Cerebellar cortex (tissue), 1 donor: ENCODE results near the gene ALLC.

ENCODE experiments used
- DNase-seq: peaks from one replicate; pipeline ENCODE4 v3.0.0-alpha.2; 2015; ENCODE audit warnings: low spot score

The ALLC gene

GRCh38 chr2:3679180-3679579 lies 21.2 kb downstream of the ALLC start:
- DNase-seq: no peak

DNA sequence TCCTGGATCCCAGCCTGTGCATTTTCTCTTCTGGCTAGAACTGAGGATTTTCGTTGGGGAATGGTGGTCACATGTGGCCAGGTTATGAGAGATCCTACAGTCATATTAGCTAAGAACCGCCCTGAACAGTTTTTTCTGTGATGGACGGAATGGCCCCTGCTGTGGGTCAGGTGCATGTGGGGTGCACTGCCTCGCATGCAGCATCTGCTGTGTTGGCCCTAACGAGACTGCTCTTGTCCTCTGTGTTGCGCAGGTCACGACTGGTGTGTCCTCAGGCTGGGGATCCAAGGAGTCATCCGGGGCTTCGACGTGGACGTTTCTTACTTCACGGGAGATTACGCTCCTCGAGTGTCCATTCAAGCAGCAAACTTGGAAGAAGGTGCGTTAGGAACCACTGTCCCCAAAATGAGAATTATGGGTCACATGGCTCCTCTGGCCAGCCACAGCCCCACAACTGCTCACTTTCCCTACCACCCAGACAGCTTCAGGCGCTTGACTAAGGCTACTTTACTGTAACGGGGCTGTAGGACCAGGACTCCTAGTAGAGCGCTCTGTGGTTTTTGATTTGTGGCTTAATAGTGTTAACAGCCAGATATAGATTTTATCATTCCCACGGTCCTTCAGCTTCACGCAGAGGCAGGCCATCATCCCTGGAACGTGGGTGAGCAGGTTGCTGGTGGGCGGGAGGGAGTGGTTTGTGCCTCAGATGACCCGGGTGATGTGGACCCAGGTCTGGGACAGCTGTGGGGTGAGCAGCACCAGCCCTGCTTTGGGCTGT lies 21.8 kb downstream of the ALLC start:
- no peak for DNase-seq

DNA sequence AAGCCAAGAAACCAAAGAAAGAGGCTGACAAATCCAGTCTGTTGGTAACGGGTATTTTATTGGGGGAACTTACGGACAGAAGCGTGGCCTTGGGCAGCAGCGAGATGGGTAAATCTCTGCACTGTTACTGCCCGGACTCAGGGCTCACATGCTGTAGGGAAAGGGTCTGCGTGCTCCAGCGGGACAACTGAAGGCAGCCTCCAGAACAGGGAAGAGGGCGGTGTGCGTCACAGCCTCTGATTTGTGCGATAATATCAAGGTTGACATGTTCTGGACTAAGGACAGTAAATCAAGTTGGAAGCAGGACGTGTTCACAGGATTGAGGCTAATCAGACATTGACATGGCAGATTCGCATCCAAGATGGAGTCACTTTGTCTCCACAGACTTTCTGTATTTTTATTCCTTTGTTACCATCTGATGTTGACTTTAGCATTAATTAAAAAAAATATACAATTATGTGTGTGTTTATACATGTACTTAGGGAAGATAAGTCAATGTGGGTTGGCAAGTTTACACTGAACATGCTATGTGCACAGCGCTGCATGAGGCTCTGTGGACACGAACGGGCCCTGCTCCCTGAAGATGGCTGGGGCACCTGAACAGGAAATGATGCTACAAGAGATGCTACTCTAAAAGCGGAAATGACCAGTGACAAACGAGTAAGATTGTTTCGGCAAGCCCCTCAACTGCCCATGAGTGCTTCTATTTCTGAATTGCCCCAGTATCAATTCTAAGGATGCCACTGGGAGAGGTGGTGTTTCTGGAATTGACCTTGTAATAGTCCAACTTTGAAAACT lies 22.7 kb downstream of the ALLC start:
- DNase-seq: no peak

GRCh38 chr2:3681625-3682024 lies 23.6 kb downstream of the ALLC start:
- no peak for DNase-seq

GRCh38 chr2:3682811-3683210 lies 24.8 kb downstream of the ALLC start:
- DNase-seq: no peak

GRCh38 chr2:3683748-3684454 lies 25.9 kb downstream of the ALLC start:
- no peak for DNase-seq

DNA sequence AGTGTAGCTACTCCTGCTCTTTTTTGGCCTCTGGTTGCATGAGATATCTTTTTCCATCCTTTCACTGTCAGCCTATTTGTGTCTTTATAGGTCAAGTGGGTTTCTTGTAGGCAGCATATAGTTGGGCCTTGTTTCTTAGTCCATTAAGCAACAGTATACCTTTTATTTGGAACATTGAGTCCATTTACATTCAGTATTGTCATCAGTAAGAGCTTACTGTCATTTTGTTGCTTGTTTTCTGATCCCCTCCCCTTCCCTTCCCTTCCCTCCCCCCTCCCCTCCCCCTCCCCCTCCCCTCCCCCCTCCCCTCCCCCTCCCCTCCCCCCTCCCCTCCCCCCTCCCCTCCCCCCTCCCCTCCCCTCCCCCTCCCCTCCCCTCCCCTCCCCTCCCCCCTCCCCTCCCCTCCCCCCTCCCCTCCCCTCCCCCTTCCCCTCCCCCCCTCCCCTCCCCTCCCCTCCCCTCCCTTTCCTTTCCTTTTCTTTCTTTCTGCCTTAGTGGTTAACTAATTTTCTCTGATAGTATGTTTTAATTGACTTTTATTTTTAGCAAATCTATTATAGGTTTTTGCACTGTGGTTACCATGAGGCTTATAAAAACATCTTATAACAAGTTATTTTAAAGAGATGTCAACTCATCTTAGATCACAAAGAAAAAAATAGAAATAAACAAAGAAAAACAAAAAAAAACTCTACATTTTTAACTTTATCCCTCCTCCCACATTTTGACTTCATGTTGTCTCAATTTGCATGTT lies 32.2 kb downstream of the ALLC start:
- no peak for DNase-seq

- no peak for DNase-seq
These were observed 34.4 kb downstream of the ALLC start for GRCh38 chr2:3692375-3692774.

DNA sequence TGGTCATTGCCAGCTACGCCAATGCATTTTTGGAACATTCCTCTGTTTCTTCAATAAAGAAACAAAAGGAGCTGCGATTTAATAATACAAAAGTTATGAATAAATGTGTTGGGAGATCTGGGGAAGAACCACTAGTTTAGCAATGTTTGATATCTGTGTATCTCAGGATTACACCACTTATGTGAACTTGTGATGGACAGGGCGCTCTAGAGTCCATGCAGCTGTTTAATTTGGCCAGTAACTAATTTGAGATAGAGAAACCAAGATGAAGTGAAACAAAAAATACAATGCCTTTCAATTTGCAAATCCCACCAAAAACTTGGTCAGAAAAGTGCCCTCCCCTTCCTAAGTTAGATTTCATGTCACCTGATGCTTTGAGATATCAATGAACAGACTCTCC lies 38.5 kb downstream of the ALLC start:
- no peak for DNase-seq

- DNase-seq: no peak
These were observed 43.1 kb downstream of the ALLC start for GRCh38 chr2:3701071-3701470.

DNA sequence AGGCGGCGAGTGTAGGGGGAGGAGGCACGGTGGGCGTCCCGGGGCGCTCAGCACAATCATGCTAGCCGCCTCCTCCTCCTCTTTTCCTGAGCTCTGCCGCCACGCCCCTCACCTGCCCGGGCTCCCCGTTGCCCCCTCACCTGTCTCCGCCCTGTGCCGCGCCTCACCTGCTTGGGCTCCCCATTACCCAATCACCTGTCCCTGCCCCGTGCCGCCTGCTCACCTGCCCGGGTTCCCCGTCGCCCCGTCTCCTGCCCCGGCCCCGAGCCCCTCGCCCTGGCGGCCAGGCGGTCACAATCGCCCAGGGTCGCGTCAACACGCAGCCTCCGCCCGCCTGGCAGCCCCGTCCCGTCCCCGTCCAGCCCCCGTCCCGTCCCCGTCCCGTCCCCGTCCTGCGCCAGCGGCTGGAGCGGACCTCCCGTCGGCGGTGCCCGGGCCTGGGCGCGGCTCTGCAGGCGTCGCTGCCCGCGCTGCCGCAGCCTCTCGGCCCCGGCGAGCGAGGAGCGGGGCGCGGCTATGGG lies 45.3 kb downstream of the ALLC start, which contains the start of gene DCDC2C:
Gene DCDC2C, plus strand, starts transcription at position 340 of the 521 bp plus-strand sequence. Its CDS starts 177 bp downstream, at position 517.
- DNase-seq: no peak

- DNase-seq: no peak
These were observed 45.9 kb downstream of the ALLC start for GRCh38 chr2:3703757-3704355.

DNA sequence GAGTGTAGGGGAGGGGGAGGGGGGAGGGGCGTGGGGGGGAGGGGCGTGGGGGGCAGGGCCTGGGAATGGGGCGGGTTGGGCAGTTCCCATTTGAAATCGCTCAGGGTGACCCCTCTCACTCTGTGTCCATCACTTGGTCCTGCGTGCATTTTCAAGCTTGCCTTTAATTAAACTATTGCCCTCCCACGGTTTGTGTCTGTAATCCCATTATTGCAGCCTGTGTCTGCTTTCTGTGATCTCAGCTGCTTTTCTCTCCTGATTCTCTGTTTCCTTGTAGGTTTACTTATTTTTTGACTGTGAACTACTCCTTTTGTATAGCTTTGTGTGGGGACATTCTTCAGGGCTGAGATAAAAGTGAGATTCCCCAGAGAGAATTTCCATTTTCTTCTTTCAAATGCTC lies 46.7 kb downstream of the ALLC start:
- no peak for DNase-seq

- DNase-seq: no peak
These were observed 47.8 kb downstream of the ALLC start for GRCh38 chr2:3705782-3706181.

DNA sequence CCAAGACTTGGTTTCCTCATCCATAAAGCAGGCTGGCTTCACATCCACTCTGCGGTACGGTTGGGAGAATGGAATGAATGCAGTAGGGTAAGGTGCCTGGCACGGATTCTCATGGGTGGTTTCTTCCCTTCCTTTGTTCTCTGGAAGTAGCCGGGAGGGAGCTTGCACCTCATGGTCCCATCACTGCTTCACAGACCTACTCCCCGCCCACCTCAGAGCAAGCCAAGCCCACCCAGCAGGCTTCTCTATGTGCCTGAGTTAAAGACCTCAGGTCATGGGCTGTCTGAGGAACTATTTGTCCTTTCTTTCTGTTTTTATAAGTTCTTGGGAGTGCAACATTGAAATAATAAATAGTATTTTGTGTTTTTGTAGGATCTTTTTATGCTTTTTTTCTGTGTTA lies 48.9 kb downstream of the ALLC start:
- DNase-seq: no peak

GRCh38 chr2:3708576-3708975 lies 50.6 kb downstream of the ALLC start:
- no peak for DNase-seq

- no peak for DNase-seq
These were observed 51.2 kb downstream of the ALLC start for GRCh38 chr2:3709225-3709624.

DNA sequence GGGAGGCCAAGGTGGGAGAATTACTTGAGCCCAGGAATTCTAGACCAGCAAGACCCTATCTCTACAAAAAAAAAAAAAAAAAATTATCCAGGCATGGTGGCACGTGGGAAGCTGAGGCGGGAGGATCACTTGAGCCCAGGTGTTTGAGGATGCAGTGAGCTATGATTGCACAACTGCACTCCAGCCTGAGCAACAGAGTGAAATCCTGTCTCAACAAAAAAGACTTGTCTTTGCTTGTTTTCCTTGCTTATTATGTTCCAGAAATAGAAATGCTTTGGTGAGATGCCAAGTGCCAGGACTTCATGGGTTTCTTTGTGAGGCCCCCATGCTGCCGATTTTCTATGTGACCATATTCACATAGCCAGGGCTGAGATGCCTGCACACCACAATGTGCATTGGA lies 54.4 kb downstream of the ALLC start:
- DNase-seq: no peak

- no peak for DNase-seq
These were observed 55.0 kb downstream of the ALLC start for GRCh38 chr2:3712831-3713503.

DNA sequence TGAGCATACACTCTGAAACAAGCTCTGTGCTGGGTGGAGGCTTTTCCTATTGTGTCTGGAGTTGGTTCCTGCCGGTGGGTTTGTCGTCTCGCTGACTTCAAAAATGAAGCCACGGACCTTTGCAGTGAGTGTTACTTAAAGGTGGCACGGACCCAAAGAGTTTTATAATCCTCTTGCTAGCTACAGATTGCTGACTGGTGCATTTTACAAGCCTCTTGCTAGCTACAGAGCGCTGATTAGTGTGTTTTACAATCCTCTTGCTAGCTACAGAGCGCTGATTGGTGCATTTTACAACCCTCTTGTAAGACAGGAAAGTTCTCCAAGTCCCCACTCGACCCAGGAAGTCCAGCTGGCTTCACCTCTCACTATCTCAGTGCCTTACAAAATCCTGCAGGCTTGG lies 60.7 kb downstream of the ALLC start:
- no peak for DNase-seq

DNA sequence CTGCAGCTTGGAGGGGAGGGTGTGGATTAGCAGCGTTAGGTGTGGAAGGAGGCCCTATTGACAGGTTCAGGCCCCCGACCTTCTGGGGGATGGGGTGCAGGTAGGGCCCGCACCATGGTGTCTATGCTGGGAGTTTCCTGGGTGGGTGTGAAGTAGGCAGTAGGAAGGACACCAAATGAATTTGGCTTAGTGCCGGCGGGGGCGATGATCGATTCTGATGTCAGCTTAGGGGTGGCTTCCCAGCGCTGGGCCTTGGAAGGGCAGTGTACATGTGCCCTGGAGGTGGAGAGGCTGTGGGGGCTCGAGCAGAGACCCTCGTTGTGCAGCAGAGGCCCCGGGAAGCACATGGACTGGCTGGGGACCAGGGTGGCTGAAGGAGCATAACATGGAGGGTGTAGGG lies 67.0 kb downstream of the ALLC start:
- no peak for DNase-seq
